Brain pericyte (primary cell): ENCODE measurements around the gene GPC1.

ENCODE experiments used
- DNase-seq: peaks from one replicate; pipeline ENCODE4 v3.0.0-alpha.2; 2012; ENCODE audit warnings: low read depth, low spot score

Gene GPC1

DNA sequence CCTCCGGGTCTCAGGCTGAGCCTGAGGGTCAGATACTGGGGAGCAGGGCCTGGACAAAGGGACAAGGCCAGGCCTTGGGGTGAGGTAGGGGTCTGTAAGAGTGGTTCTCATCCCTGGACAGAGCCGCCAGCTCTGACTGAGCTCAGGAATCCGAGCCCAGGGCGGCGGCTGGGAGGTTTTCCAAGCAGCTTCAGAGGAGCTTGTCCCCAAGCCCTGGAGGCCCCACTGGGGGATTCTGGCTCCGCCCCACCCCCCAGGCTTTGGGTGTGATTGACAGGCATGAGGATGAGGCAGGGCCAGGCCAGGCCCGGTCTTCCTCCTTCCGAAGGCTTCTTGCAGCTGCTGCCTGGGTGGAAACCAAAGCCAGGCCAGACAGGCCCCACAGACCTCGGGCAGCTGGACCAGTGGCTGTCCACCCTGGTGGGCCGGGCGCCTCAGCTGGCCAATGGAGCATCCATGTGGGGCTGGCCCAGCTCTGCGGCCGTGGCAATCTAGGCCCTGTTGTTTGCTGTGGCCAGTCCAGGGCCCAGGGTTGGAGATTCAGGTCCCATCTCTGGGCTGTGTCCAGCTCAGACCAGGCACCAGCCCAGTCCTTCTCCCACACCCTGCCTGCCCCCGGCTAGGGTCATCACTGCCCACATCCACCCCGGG is 23.1 kb upstream of the GPC1 start:
- DNase-seq = no peak

DNA sequence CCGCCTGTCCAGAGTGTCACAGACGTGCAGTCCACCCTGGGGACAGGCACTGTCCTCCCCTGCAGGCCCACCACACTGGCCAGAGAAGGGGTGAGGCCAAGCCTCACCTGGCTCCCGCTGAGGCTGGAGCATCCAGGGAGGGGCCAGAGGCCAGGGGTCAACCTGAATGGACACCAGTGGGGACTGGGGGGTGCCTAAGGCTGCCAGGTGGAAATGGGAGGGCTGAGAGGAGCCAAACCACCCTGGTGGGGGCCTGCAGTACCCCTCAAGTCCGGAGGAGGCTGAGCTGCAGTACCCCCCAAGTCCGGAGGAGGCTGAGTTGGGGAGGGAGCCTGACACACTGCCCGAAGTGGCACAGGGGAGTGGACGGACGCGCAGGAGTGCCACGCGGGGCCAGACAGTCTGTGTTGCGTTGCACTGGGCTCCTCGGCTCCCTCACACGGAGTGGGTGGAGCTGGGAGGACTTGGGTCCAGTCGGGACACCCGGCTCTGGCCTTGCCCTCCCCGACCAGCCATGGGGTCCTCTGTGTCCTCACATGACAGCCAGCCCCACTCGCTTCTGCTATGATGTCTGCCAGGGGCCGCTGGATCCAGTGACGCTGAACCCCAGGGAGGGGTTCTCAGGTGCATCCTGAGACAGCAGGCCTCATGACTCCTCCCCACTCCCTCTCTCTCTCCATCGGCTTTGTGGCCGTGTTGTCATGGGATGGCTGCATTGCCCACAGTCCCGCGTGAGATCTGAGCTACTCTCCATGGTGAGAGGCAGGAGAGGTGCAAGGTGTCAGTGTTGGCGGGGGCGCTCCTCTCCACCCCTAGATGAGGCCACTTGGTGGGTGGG is 22.3 kb upstream of the GPC1 start:
- no peak for DNase-seq

DNA sequence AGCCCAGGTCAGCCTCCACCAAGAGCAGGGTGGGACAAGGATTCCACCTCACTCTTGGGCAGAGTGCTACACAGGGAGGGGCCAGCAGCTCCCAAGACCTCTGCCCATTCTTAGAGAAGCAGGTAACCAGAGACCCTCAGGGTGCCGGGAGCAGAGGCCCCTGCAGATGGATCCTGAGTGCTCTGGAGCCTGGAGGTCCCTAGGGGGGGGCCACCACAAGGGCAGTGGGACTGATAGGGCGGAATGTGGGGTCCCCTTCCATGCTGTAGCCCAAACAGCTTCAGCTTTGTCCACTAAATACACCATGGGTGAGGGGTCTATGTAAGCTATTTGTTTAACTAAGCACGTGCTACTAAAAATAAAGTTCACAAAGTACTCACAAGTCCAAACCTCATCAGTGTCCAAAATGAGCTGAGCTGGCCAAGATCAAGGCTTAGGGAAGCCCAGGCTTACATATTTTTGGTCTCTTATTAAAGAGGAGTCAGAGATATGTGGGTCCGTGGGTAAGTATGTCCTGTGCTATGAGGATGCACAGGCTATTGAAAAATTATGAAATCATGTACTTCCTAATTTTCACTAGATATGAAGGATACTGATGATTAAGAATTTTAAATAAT is 21.5 kb upstream of the GPC1 start:
- no peak for DNase-seq

DNA sequence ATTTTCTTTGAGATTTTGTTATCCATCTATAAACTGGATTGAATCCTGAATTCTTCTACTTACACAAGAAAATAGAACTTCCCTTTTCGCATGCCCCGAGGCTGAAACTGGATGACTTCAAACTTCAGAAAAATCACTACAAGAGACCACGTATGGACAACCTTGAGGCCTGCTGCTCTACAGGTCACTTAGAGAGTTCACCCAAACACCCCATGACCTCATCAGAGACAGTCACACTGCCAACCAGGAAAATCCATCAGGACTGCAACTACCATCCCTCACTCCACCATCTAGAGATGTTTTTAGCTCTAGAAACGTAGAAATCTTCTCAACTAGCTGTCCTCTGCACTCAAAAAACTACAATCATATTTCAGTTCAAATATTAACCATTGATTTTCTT is 18.6 kb upstream of the GPC1 start:
- no peak for DNase-seq

DNA sequence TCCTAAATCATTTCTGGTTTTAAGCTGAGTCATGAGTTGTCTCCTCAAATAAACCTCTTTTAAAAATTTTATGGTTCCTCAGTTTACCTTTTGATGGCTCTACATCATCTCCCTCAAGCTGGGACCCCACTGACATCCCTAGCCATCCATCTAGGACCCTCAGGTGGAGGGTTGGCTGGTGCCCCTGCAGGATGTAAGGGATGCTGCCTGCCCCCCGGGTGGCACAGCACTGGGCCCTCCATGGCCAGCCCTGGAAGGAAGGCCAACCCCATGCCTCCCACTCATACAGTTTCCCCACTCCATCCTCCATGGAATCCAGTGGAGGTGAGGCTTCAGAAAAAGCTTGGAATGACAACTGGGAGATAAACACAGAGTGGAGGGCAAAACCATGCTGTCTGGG is 17.2 kb upstream of the GPC1 start:
- no peak for DNase-seq

DNA sequence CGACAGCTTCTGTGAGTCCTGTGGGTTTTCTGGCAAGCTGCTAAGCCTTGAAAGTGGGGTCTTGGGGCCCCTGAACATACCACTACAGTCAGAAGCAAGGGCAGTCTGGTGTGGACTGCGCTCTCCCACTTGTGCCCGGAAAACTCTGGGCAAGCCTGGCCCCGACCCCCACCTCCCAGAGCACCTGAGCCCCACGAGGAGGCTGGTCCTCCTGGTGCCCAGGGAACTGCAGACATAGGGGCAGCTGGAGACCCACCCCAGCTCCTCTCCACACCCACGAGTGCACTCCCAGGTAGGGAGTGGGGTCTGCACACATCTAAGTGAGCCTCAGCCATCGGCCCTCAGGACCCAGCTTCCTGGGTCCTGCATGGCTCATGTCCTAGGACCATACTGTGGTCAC is 16.2 kb upstream of the GPC1 start:
- no peak for DNase-seq

DNA sequence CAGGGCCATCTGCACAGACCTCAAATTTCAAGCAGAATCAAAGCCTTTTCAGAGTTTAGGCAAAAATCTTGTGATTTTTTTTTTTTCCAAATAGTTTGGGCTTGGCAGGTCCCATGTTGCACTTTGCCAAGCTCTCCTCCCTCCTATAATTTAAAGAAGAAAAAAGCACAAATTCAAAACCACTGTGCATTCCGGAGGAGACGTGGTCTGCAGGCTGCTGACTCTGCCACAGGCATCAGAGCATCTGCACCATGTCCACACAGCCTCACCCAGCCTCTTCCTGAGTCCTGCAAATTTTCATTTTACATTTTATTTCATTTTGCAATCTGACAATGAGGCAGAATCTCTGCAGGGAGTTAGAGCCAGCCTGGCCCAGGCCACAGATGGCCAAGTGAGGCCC is 15.7 kb upstream of the GPC1 start:
- no peak for DNase-seq

DNA sequence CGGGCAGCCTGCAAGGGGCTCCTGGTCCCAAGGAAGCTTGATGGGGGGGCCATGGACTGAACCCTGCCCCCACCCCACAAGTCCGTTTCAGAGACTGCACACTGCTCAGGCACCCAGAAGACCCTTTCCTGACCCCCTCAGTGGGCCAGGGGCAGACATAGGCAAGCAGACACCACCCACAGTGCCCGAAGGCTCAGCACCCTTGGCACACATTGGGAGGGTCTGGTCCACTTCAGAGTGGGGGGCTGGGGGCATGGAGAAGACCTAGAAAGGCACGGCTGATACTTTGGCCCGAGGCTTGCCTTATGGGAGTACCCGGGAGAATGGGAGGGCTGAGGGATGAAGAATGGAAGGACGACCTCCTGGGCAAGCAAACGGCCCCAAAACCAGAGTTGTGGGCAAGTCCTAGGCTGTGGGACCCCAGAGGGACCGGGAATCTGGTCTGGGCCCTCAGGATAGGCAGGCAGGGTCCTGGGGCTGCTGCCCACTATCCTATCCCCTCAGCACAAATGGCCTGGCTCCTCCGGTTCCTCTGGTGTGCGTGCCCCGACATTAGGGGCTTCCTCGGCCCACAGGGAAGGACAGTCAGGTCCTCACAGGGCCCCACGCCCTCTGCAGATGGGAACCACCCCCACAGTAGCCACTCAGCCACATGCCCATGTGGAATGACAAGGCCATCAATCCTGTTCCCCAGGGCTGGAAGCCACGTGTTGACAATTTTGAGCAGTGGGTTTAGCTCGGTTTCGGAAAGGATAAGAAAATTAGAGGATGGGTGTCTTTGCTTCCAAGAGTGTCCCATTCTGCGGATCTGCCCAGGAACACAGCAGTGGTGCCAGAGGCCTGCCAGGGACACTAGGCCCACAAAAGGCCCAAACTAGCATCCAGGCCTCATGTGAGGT is 15.0 kb upstream of the GPC1 start:
- no peak for DNase-seq

DNA sequence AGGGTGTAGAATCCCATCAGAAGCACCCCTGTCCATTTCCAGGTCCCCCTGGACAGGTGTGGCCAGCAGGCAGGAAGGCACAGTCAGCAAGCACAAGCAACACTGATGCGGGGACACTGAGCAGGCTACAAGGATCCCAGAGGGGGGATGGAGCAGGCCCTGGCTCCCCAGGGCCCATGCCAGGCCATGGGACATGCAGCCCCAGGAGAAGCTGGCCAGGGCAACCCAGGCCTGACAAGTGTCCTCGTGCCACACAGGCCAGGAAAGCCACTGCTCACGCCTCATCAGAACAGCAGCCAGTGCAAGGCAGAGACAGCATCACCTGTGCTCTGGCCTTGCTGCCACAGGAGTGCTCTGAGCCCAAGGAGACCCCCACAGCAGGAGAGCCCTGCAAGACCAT is 14.1 kb upstream of the GPC1 start:
- no peak for DNase-seq

DNA sequence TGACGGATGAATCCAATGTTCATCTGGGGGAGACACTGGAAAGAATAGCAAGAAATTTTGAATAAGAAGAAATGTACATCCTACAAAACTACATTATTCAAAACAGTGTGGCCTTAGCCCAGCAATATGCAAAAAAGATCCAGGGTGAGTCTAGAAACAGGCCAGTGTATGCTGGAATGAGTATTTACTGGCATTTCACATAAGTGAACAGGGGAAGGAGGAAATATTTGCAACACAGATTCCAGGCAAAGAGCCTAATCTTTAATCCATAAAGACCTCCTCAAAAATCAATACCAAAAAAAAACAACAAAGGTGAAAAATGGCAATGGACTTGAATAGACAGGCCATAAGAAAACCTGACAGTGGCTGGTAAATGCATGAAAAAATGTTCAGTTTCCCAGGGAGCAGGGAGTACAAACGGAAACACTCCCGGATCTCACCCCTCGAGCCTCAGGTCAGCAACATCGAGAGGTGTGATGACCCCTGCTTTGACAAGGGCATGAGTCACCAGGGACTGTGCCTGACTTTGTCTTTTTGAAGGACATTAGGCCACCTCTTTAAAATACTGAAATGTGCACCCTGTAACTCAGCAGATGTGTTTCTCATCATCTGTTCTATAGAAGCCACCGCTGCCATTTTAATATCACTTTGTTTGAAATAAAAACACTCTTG is 12.7 kb upstream of the GPC1 start:
- DNase-seq = no peak

DNA sequence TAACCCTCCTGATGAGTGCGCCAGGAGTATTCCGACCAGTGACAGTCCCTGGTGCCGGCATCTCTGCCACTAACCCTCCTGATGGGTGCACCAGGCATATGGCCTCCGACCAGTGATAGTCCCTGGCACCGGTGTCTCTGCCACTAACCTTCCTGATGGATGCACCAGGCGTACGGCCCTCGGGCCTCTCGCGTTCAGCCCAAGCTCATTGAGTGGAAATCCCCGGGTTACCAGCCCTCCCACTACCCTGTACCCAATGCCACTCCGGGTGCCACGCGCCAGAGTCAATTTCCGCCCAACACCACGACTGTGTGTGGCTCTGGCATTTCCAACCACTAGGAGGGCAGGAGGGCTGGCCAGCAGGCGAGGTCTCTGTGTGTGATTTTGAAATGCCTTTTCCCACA is 11.7 kb upstream of the GPC1 start:
- DNase-seq = no peak

DNA sequence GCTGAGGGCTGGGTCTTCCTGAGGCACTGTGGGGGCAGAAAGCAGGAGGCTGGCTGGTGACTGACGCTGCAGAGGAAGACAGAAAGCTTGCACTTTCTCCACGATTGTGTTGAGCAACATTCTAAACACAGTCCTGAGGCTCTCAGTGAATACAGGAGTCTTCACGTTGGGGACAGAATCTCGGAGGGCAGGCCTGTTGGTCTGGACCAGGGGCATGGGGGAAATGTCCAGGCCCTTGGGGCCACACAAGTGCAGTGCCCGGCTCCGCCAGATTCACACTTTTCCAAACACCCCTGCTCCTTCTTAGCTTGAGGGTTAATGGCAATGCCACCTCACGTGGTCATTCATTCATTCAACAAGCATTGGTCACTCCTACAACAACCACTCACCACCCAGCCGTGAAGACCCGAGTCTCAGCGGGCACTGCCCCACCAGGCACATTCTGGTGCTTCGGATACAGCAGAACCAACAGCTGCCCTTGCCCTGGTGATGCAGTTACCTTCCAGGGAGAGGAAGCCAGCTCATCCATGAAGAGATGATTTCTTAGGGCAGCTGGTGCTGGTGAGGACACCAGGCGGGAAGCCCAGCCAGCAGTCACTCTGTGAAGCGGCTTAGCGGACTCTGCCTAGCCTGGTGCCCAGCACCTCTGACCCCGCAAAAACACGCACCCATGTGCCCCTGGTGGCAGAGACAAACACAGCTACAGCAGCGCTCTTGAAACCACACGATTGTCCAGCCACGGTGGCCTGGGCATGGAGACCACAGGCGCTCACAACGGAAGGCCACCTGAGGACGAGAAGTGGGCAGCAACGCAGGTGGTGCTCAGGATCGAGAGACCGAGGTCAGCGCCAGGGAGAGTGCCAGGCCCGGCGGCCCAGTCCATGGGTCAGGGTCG is 10.9 kb upstream of the GPC1 start:
- DNase-seq = no peak

DNA sequence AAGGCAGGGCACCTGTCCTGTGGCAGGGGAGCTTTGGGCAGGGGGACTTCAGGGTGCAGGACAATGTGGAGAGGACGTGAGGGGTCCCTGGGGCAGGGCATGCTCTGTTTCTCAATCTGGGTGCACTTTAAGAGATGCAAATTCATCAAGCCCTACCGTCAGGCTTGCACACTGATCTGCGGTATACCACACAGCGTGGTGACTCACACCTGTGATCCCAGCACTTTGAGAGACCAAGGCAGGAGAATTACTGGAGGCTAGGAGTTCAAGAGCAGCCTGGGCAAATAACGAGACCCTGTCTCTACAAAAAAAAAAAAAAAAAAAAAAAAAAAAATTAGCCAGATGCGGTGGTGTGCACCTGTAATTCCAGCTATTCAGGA is 10.2 kb upstream of the GPC1 start:
- no peak for DNase-seq

DNA sequence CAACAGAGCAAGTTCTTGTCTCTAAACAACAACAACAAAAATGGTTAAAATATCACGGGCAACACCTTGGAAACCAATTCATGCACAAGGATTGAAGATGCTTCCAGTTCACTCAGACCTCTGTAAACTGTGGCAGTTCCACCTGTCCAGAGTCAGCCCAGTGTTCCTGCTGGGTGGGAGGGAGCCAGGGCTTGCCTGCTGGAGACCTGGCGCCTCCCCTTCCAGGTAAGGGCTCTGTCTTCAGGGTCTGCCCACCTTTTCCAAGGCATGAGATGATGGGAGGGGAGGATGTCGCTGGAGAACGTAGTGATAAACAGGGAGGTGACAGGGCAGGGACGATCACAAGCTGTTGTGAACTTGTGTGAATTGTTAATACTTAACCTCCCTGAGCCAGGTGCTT is 9.8 kb upstream of the GPC1 start:
- no peak for DNase-seq

DNA sequence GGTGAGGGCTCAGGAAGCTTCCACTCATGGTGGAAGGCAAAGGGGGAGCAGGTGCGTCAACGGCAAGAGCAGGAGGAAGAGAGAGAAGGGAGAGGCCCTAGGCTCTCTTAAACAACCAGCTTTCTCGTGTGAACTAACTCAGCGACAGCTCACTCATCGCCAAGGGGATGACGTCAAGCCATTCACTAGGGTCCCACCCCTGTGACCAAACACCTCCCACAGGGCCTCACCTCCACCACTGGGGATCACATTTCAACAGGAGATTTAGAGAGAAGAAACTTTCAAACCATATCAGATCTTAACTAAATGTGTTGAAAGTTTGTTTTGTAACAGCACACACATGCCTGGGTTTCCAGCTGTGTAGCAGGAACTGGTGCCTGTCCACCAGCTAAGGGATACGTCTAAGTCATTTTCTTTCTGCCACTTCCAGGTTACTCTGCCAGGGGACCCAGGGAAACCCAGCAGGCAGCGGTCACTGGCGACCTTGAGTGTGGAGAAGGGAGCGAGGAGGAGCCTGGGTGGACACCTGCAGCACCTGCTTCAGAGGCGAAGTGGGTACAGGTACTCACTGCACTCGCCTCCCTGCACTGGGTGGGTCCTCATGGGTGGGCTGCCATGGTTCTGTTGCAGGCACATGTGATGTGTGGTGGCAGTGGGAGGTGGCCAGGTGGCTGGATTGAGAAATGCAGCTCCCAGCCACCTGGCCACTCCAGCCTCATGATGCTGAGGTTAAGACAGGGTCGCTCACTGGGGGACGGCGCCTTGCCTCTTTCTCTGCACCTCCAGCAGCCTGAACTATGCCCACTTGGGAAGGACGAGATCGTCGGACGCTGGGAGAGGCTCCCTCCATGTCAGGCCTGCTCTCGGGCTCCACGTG is 8.4 kb upstream of the GPC1 start:
- DNase-seq = no peak

DNA sequence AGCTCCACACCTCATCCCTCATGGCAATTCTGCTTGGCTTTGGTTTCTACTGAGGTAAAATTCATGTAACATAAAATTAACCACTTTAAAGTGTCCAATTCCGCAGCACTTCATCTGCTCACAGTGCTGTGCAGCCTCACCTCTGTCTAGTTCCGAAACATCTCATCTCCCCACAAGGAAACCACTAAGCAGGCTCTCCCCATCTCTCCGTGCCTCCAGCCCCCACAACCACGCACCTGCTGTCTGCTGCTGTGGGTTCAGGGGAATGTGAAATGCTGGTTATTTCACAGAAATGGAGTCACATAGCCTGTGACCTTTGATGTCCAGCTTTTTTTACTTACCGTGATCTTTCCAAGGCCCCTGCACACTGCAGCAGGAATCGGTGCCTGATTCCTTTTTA is 7.7 kb upstream of the GPC1 start:
- DNase-seq = no peak

DNA sequence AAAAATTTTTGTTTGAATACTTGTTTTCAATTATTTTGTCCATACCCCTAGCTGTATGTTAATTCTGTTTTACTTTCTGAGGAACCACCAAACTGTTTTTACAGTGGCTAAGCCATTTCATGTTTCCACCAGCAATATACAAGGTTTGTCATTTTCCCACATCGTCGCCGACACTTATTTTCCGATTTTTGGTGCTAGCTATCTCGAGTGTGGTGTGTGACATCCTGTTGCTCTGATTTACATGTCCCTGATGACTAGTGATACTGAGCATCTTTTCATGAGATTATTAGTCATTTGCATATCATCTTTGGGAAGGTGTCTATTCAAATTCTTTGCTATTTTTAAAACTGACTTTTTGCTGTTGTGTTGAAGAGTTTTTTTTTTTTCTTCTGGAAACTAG is 7.2 kb upstream of the GPC1 start:
- DNase-seq = no peak

DNA sequence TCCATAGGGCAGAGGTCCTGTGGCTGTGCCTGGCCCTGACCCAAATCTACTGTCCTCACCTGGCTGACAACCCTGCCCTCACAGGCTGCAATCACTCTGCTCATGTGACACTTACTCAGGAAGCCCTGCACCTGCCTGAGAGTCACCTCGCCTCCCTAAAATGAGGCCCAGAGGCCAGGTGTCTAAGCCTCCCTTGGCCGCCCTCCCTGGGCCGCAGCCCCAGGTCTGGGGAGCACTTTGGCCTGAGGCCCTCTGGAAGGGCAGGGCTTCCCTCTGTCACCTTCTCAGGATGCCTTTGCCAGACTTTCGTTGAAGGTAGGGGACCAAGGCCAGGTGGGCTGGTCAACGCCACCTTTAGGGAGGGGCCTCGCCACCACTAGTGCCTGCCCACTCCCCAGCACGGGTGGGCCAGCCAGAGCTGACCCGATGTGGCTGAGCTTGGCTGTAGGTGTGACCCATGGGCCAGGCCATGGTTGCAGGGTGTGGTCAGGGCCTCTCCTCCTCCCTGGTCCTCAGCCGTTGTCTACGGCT is 6.1 kb upstream of the GPC1 start:
- no peak for DNase-seq

DNA sequence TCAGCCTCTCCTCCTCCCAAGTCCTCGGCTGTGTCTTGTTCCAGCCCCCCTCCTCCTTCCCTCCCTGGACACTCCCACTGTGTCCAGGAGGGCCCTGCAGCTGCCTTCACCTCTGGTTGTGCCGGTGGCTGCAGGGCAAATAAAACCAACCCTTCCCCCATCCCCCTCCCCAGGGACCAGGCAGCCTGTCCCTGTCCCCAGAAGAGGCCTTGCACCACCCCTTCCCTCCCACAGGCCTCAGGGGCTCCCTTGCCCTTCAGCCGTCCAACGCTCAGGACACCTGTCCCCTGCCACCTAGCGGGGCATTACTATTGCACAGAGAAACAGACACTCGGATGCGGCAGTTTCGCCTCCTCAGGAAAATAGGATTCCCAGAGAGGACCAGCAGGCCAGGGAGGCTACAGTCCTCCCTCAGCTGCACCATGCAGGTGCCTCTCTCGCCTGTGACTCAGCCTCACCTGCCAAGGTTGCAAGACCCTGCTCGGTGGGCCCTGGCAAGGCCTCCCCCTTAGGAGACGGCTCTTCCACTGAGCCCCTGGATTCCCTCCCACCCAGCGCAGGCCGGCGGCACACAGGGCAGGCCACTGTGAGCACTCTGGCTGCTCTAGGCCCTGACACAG is 5.5 kb upstream of the GPC1 start:
- DNase-seq = no peak
